Chondrocyte (in vitro differentiated cells): ENCODE measurements around the gene TDRD10. TPM values are rescaled to one million over a fixed set of nuclear protein-coding genes. Genes with fewer than 3 reads are reported as not detected.

Source experiments
- DNase-seq: peaks from one replicate; pipeline ENCODE4 v3.0.0; 2021; ENCODE audit warnings: mixed read lengths, low spot score
- H3K27ac Mint-ChIP-seq: one replicate; pipeline ENCODE4 v1.8.0; 2021; ENCODE audit warnings: mild to moderate bottlenecking, moderate library complexity, mixed read lengths; ENCODE audit not compliant: unreplicated experiment
- H3K27me3 Mint-ChIP-seq: 2 replicates; pipeline ENCODE4 v1.8.0; 2021; ENCODE audit warnings: low read depth, mixed read lengths
- H3K36me3 Mint-ChIP-seq: 2 replicates; pipeline ENCODE4 v1.8.0; 2021; ENCODE audit warnings: low read depth, mixed read lengths
- H3K4me1 Mint-ChIP-seq: 2 replicates; pipeline ENCODE4 v1.8.0; 2021; ENCODE audit warnings: low read depth, mild to moderate bottlenecking, mixed read lengths
- H3K4me3 Mint-ChIP-seq: one replicate; pipeline ENCODE4 v1.8.0; 2021; ENCODE audit warnings: mild to moderate bottlenecking, moderate library complexity, mixed read lengths; ENCODE audit not compliant: unreplicated experiment
- H3K9me3 Mint-ChIP-seq: 2 replicates; pipeline ENCODE4 v1.8.0; 2021; ENCODE audit warnings: low read depth, mixed read lengths
- total RNA-seq: library from RNA; stranded (reverse); gene quantifications from 3 replicates; pipeline ENCODE4 v1.2.1, GENCODE V29; 2021
- TF ChIP-seq, protein P1 (sequence below): fragments of 200-600 bp; sonication (generic); IDR thresholded peaks from 2 replicates; pipeline ENCODE4 v1.5.0; 2021; ENCODE audit warnings: antibody characterized with exemption, mild to moderate bottlenecking, moderate library complexity

Gene TDRD10
- total RNA-seq, 1 donor from 2014 or later, result 0.17 TPM

DNA sequence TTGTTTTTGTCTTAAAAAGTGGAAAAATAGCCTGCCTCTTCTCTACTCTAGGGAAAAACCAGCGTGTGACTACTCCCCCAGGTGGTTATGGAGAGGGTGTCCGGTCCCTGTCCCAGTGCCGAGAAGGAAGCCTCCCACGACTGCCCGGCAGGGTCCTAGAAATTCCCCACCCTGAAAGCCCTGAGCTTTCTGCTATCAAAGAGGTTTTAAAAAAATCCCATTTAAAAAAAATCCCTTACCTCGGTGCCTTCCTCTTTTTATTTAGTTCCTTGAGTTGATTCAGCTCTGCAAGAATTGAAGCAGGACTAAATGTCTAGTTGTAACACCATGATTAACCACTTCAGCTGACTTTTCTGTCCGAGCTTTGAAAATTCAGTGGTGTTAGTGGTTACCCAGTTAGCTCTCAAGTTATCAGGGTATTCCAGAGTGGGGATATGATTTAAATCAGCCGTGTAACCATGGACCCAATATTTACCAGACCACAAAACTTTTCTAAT lies 35.0 kb upstream of the TDRD10 start:
- no peak overlapping the region for H3K4me3 Mint-ChIP-seq
- no peak for DNase-seq
- H3K4me1 Mint-ChIP-seq, result peaks cover 15% of the 10 kb centered on the region
- H3K27me3 Mint-ChIP-seq, result no peaks in the 10 kb centered on the region
- peaks cover 4% of the 10 kb centered on the region for H3K9me3 Mint-ChIP-seq
- no peaks in the 10 kb centered on the region for H3K36me3 Mint-ChIP-seq
- no peak overlapping the region for H3K27ac Mint-ChIP-seq
- TF ChIP-seq, protein P1, sequence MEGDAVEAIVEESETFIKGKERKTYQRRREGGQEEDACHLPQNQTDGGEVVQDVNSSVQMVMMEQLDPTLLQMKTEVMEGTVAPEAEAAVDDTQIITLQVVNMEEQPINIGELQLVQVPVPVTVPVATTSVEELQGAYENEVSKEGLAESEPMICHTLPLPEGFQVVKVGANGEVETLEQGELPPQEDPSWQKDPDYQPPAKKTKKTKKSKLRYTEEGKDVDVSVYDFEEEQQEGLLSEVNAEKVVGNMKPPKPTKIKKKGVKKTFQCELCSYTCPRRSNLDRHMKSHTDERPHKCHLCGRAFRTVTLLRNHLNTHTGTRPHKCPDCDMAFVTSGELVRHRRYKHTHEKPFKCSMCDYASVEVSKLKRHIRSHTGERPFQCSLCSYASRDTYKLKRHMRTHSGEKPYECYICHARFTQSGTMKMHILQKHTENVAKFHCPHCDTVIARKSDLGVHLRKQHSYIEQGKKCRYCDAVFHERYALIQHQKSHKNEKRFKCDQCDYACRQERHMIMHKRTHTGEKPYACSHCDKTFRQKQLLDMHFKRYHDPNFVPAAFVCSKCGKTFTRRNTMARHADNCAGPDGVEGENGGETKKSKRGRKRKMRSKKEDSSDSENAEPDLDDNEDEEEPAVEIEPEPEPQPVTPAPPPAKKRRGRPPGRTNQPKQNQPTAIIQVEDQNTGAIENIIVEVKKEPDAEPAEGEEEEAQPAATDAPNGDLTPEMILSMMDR, result peak; percentile 66

DNA sequence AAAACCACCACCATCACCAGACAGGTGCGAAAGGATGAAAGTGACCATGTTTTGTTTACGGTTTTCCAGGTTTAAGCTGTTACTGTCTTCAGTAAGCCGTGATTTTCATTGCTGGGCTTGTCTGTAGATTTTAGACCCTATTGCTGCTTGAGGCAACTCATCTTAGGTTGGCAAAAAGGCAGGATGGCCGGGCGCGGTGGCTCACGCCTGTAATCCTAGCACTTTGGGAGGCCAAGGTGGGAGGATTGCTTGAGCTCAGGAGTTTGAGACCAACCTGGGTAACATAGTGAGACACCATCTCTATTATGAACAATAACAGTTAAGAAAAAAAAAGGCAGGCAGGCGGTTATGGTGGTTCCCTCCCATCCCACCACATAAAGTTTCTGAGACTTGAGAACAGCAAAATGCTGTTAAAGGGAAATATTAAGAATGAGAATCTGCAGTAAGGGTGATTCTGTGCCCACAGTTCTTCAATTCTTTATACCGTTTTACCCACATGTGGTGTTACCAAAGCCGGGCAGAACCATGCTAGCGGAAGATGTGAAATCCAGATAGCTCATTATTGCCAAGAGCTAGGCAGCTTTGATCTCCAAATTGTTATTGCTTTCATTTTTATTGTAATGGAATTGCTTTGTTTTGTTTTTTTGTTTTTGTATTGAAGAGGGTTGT lies 34.5 kb upstream of the TDRD10 start:
- Mint-ChIP-seq H3K4me1 (peaks cover 15% of the 10 kb centered on the region), H3K9me3 (peaks cover 4% of the 10 kb centered on the region), H3K4me3 (no peak overlapping the region), H3K27ac (no peak overlapping the region), H3K27me3 (no peaks in the 10 kb centered on the region), H3K36me3 (no peaks in the 10 kb centered on the region)
- DNase-seq, result no peak
- TF ChIP-seq, protein P1, result no peak

DNA sequence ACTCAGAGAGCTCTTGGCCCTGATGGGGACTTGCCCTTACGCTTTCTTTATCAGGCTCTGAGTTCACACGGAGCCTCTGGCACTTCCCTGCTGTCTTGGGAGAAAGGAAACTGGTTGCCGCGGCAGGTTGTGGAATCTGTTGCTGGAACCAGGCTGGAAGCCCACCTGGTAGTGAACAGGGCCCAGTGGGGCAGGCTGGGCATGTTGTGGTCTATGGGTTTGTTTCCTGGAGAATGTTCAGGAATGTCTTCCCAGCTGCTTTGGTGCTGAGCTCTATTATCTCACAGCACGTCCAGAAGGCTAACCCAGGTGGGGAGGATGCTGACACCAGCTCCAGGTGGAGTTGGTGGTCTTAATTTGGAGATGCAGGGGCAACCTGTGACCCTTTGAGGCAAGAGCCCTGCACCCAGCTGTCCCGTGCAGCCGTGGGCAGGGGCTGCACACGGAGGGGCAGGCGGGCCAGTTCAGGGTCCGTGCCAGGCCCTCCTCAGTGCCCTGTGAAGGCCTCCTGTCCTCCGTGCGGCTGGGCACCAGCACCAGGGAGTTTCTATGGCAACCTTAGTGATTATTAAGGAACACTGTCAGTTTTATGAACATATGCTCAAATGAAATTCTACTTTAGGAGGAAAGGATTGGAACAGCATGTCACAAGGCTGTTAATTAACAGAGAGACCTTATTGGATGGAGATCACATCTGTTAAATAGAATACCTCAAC lies 33.3 kb upstream of the TDRD10 start:
- Mint-ChIP-seq H3K4me3 (no peak overlapping the region), H3K27ac (no peak overlapping the region), H3K36me3 (no peaks in the 10 kb centered on the region), H3K9me3 (no peaks in the 10 kb centered on the region), H3K27me3 (no peaks in the 10 kb centered on the region), H3K4me1 (peaks cover 5% of the 10 kb centered on the region)
- TF ChIP-seq, protein P1, result no peak
- no peak for DNase-seq

DNA sequence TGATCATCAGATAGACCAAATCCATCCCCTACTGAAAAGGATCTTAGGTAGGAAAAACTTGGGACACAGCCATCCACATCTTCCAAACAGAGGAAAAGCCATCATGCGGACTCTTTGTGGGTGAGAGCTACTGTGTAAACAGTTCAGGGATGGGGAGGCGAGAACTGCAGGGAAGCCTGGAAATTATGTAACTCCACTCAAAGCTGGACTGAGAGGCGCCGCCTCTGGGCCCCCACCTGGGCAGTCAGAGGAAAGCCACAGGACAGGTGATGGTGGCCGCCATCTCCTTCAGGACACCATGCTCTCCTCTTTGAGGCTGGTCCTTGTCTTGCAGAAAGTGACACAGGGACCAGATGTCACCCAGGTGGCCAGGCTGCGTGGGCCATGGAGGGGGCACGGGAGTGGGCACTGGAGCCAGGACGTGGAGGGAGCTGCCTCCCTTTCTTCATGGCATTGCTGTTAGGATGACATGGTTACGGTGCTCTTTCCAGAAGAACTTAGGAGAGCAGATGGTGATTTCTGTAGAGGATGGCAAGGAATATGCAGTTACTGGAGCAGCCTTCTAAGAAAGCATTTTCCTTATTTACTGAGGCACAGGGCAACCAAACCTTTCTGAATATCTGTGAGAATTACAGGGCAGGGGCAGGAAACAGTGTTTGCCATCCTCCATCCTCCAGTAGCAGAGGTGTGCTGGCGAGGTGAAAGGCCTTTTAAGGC lies 32.0 kb upstream of the TDRD10 start:
- Mint-ChIP-seq H3K4me1 (peaks cover 5% of the 10 kb centered on the region), H3K36me3 (no peaks in the 10 kb centered on the region), H3K4me3 (no peak overlapping the region)

DNA sequence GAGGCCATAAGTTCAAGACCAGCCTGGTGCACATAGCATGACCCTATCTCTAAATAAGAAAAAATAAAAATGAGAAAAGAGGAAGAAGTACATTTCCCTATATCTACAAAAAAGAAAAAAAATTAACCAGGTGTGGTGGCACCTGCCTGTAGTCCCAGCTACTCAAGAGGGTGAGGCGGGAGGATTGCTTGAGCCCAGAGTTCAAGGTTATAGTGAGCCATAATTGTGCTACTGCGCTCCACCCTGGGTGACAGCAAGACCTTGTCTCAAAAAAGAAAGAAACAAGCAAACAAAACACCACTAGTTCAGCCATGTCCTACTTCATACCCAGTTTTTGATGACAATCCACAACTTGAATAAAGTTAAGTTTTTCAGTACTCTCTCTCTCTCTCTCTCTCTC lies 30.7 kb upstream of the TDRD10 start:
- TF ChIP-seq, protein P1, result no peak
- H3K27me3 Mint-ChIP-seq, result no peaks in the 10 kb centered on the region
- H3K27ac Mint-ChIP-seq, result no peak overlapping the region

More for the DNA sequence above, 32.0 kb upstream of the TDRD10 start:
- H3K27ac Mint-ChIP-seq, result no peak overlapping the region
- no peaks in the 10 kb centered on the region for H3K27me3 Mint-ChIP-seq
- no peaks in the 10 kb centered on the region for H3K9me3 Mint-ChIP-seq
- no peak for DNase-seq
- TF ChIP-seq, protein P1, result no peak

More for the DNA sequence above, 30.7 kb upstream of the TDRD10 start:
- Mint-ChIP-seq H3K9me3 (no peaks in the 10 kb centered on the region), H3K36me3 (no peaks in the 10 kb centered on the region), H3K4me1 (peaks cover 5% of the 10 kb centered on the region), H3K4me3 (no peak overlapping the region)
- DNase-seq, result no peak
